Naive B cell (primary cell): ENCODE results near the gene WBP1L. TPM values are rescaled to one million over a fixed set of nuclear protein-coding genes. Genes with fewer than 3 reads are reported as not detected.
"Not testable (repeated sequence)": the region's sequence is repeated elsewhere in the genome, so short reads cannot be mapped to it uniquely, and the experiment has no call there.

Source experiments
- ATAC-seq, 2 donors: fragments of 150-1000 bp; cut with Tn5 transposase; 2 replicates each; pipeline ENCODE4 v1.10.0; 2021; ENCODE audit warnings: low read depth in 2 of 2, mild to moderate bottlenecking in 2 of 2, moderate library complexity in 2 of 2
- DNase-seq: peaks from one replicate; pipeline ENCODE4 v3.0.0; 2022
- H3K27ac Mint-ChIP-seq, 6 donors: one replicate each; pipeline ENCODE4 v1.8.0; 2020 to 2022; ENCODE audit warnings: mild to moderate bottlenecking in 6 of 6, mixed read lengths in 6 of 6, moderate library complexity in 5 of 6, inconsistent platforms in 2 of 6
- H3K27me3 Mint-ChIP-seq, 3 donors: one replicate each; pipeline ENCODE4 v1.8.0; 2021 to 2022; ENCODE audit warnings: mixed read lengths in 3 of 3, mild to moderate bottlenecking in 1 of 3
- H3K36me3 Mint-ChIP-seq, 2 donors: one replicate each; pipeline ENCODE4 v1.8.0; 2020 to 2022; ENCODE audit warnings: mixed read lengths in 2 of 2, inconsistent platforms in 1 of 2, mild to moderate bottlenecking in 1 of 2
- H3K4me1 Mint-ChIP-seq, 3 donors: one replicate each; pipeline ENCODE4 v1.8.0; 2020 to 2022; ENCODE audit warnings: mixed read lengths in 3 of 3, inconsistent platforms in 1 of 3, mild to moderate bottlenecking in 1 of 3, moderate library complexity in 1 of 3
- H3K4me3 Mint-ChIP-seq, 8 donors: one replicate each; pipeline ENCODE4 v1.8.0; 2020 to 2022; ENCODE audit warnings: mild to moderate bottlenecking in 8 of 8, mixed read lengths in 8 of 8, moderate library complexity in 8 of 8, inconsistent platforms in 2 of 8
- H3K9me3 Mint-ChIP-seq, 7 donors: one replicate each; pipeline ENCODE4 v1.8.0; 2020 to 2022; ENCODE audit warnings: mixed read lengths in 7 of 7, mild to moderate bottlenecking in 5 of 7, inconsistent platforms in 2 of 7, moderate library complexity in 1 of 7
- polyA plus RNA-seq, 6 donors: library from polyadenylated mRNA; unstranded; fragments of 300-500 nt; fragmentation: Illumina TruSeq; gene quantifications; one replicate each; pipeline ENCODE4 v1.2.3, GENCODE V29; 2021; ENCODE audit warnings: low read depth in 6 of 6

The WBP1L gene
- polyA plus RNA-seq, 6 donors from 2014 or later: 26.0 to 34.2 (median 29.7) TPM

- H3K27ac Mint-ChIP-seq: peak overlapping the region in 4 of 6 donors; percentile 12 to 89 (median 47)
- ATAC-seq: peak; percentile 32 to 67
- peaks cover 0 to under 1% (median 0%) of the 10 kb centered on the region in 7 donors for H3K9me3 Mint-ChIP-seq
- peak overlapping the region in 1 of 8 donors; percentile 65 for H3K4me3 Mint-ChIP-seq
- peak; percentile 31 for DNase-seq
- H3K4me1 Mint-ChIP-seq: peaks cover 3 to 8% (median 4%) of the 10 kb centered on the region in 3 donors
- H3K27me3 Mint-ChIP-seq: no peaks in the 10 kb centered on the region
- H3K36me3 Mint-ChIP-seq: peaks cover 5 to 19% of the 10 kb centered on the region in 2 donors
Observed at GRCh38 chr10:102729029-102730026, 14.4 kb upstream of the WBP1L start.

GRCh38 chr10:102731222-102731800 lies 12.4 kb upstream of the WBP1L start:
- peaks cover 0 to 8% (median 6%) of the 10 kb centered on the region in 3 donors for H3K4me1 Mint-ChIP-seq
- ATAC-seq (no peak), DNase-seq (no peak)
- no peaks in the 10 kb centered on the region for H3K9me3 Mint-ChIP-seq
- peaks cover 0 to 16% of the 10 kb centered on the region in 2 donors for H3K36me3 Mint-ChIP-seq
- no peaks in the 10 kb centered on the region for H3K27me3 Mint-ChIP-seq
- no peak overlapping the region for H3K4me3 Mint-ChIP-seq
- H3K27ac Mint-ChIP-seq: no peak overlapping the region

GRCh38 chr10:102732661-102733060 lies 11.1 kb upstream of the WBP1L start:
- Mint-ChIP-seq H3K4me3 (peak overlapping the region in 1 of 8 donors; percentile 41), H3K36me3 (peaks cover 0 to 9% of the 10 kb centered on the region in 2 donors), H3K27ac (no peak overlapping the region), H3K4me1 (peaks cover 0 to 6% (median 6%) of the 10 kb centered on the region in 3 donors), H3K9me3 (no peaks in the 10 kb centered on the region), H3K27me3 (no peaks in the 10 kb centered on the region)
- ATAC-seq: no peak
- no peak for DNase-seq

GRCh38 chr10:102735065-102735562 lies 8.6 kb upstream of the WBP1L start:
- Mint-ChIP-seq H3K4me3 (no peak overlapping the region), H3K9me3 (no peaks in the 10 kb centered on the region), H3K36me3 (peaks cover 0 to 9% of the 10 kb centered on the region in 2 donors), H3K27ac (peak overlapping the region in 2 of 6 donors; percentile 26 to 49), H3K27me3 (no peaks in the 10 kb centered on the region), H3K4me1 (peaks cover 5 to 12% (median 9%) of the 10 kb centered on the region in 3 donors)
- DNase-seq (no peak), ATAC-seq (no peak)

- H3K27me3 Mint-ChIP-seq: no peaks in the 10 kb centered on the region
- no peaks in the 10 kb centered on the region for H3K36me3 Mint-ChIP-seq
- ATAC-seq: no peak
- DNase-seq: no peak
- peaks cover 11 to 21% (median 19%) of the 10 kb centered on the region in 3 donors for H3K4me1 Mint-ChIP-seq
- H3K4me3 Mint-ChIP-seq: peak overlapping the region in 1 of 8 donors; percentile 25
- H3K27ac Mint-ChIP-seq: peak overlapping the region in 3 of 6 donors; percentile 36 to 38 (median 37)
- H3K9me3 Mint-ChIP-seq: peaks cover 0 to 5% (median 0%) of the 10 kb centered on the region in 7 donors
Observed at GRCh38 chr10:102738692-102739121, 5.0 kb upstream of the WBP1L start.

GRCh38 chr10:102740229-102740628 lies 3.5 kb upstream of the WBP1L start:
- DNase-seq (no peak), ATAC-seq (no peak)
- Mint-ChIP-seq H3K4me3 (no peak overlapping the region), H3K9me3 (peaks cover 0 to 5% (median 0%) of the 10 kb centered on the region in 7 donors), H3K27ac (peak overlapping the region in 2 of 6 donors; percentile 0 to 30), H3K36me3 (no peaks in the 10 kb centered on the region), H3K4me1 (peaks cover 21 to 34% (median 34%) of the 10 kb centered on the region in 3 donors), H3K27me3 (no peaks in the 10 kb centered on the region)

- no peaks in the 10 kb centered on the region for H3K36me3 Mint-ChIP-seq
- no peak overlapping the region for H3K27ac Mint-ChIP-seq
- peak overlapping the region in 1 of 8 donors; percentile 60 for H3K4me3 Mint-ChIP-seq
Observed at GRCh38 chr10:102741726-102742237, 2.0 kb upstream of the WBP1L start.

GRCh38 chr10:102742313-102742712 lies 1.4 kb upstream of the WBP1L start:
- not testable (repeated sequence) for H3K9me3 Mint-ChIP-seq, H3K36me3 Mint-ChIP-seq, H3K27me3 Mint-ChIP-seq, DNase-seq, ATAC-seq
- Mint-ChIP-seq H3K4me3 (peak overlapping the region in 2 of 8 donors; percentile 60 to 81), H3K27ac (peak overlapping the region in 2 of 6 donors; percentile 64 to 75), H3K4me1 (peaks cover 28 to 49% (median 48%) of the 10 kb centered on the region in 3 donors)

More at GRCh38 chr10:102741726-102742237, 2.0 kb upstream of the WBP1L start:
- H3K9me3 Mint-ChIP-seq: peaks cover 0 to 5% (median 0%) of the 10 kb centered on the region in 7 donors
- no peak for ATAC-seq
- H3K27me3 Mint-ChIP-seq: no peaks in the 10 kb centered on the region
- H3K4me1 Mint-ChIP-seq: peaks cover 28 to 47% (median 46%) of the 10 kb centered on the region in 3 donors
- DNase-seq: no peak

GRCh38 chr10:102743078-102743587 lies 615 bp upstream of the WBP1L start:
- DNase-seq (no peak), ATAC-seq (no peak)
- Mint-ChIP-seq H3K27ac (peak overlapping the region in 5 of 6 donors; percentile 88 to 97 (median 97)), H3K27me3 (no peaks in the 10 kb centered on the region), H3K36me3 (peaks cover 0 to 2% of the 10 kb centered on the region in 2 donors), H3K4me1 (peaks cover 29 to 50% (median 48%) of the 10 kb centered on the region in 3 donors), H3K9me3 (peaks cover 0 to 5% (median 0%) of the 10 kb centered on the region in 7 donors), H3K4me3 (peak overlapping the region; percentile 81 to 100 (median 96))

GRCh38 chr10:102744374-102745051 lies 765 bp downstream of the WBP1L start:
- ATAC-seq: peak; percentile 2
- H3K27me3 Mint-ChIP-seq: no peaks in the 10 kb centered on the region
- H3K4me3 Mint-ChIP-seq: peak overlapping the region; percentile 81 to 100 (median 96)
- peaks cover 37 to 47% (median 47%) of the 10 kb centered on the region in 3 donors for H3K4me1 Mint-ChIP-seq
- DNase-seq: no peak
- H3K36me3 Mint-ChIP-seq: peaks cover 0 to 8% of the 10 kb centered on the region in 2 donors
- H3K9me3 Mint-ChIP-seq: peaks cover 0 to 5% (median 0%) of the 10 kb centered on the region in 7 donors
- peak overlapping the region; percentile 88 to 97 (median 96) for H3K27ac Mint-ChIP-seq

GRCh38 chr10:102745157-102745556 lies 1.4 kb downstream of the WBP1L start:
- Mint-ChIP-seq H3K9me3 (peaks cover 0 to 5% (median 0%) of the 10 kb centered on the region in 7 donors), H3K27me3 (no peaks in the 10 kb centered on the region), H3K36me3 (peaks cover 0 to 8% of the 10 kb centered on the region in 2 donors), H3K27ac (peak overlapping the region in 5 of 6 donors; percentile 29 to 88 (median 61)), H3K4me1 (peaks cover 37 to 47% (median 47%) of the 10 kb centered on the region in 3 donors), H3K4me3 (peak overlapping the region; percentile 81 to 100 (median 96))
- ATAC-seq: no peak
- DNase-seq: no peak

GRCh38 chr10:102752266-102752930 lies 8.7 kb downstream of the WBP1L start:
- no peak for ATAC-seq
- peak overlapping the region in 4 of 6 donors; percentile 20 to 79 (median 36) for H3K27ac Mint-ChIP-seq

More at GRCh38 chr10:102752266-102752930, 8.7 kb downstream of the WBP1L start:
- peaks cover 31 to 59% (median 50%) of the 10 kb centered on the region in 3 donors for H3K4me1 Mint-ChIP-seq
- H3K4me3 Mint-ChIP-seq: peak overlapping the region in 1 of 8 donors; percentile 12
- H3K9me3 Mint-ChIP-seq: peaks cover 0 to 3% (median 0%) of the 10 kb centered on the region in 7 donors
- no peak for DNase-seq
- peaks cover 4 to 16% of the 10 kb centered on the region in 2 donors for H3K36me3 Mint-ChIP-seq
- no peaks in the 10 kb centered on the region for H3K27me3 Mint-ChIP-seq
